ENCODE results near the gene MAN2B2. TPM values are rescaled to one million over a fixed set of nuclear protein-coding genes. Genes with fewer than 3 reads are reported as not detected.

The MAN2B2 gene
- total and polyA plus RNA-seq, 7 experiments from 2014 or later = 10.5 to 56.2 (median 32.3) TPM

DNA sequence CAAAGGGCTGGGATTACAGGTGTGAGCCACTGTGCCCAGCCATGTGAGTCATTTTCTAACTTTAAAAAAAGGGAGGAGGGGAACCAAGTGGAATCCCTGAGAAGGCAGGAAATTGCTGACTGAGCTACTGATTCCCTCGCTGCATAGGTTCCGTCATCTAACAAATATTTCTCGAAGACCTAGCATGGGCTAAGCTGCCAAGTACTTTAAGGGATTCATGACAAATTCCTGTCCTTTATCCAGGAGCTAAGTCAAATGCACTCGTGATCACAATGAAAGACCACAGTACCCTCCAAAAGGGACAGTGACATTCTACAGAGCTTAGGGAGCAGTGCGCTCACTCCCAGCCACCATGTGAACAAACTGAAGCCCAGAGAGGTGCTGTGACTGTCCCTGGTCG is 33.2 kb upstream of the MAN2B2 start:
- H3K27ac ChIP-seq (ENCODE audit: low read depth, low read length) = no peak overlapping the region
- no peaks in the 10 kb centered on the region for H3K4me1 ChIP-seq (ENCODE audit: control insufficient read depth in 2 of 2, insufficient read depth in 2 of 2, low read length in 2 of 2)
- H3K27ac Mint-ChIP-seq = no peak overlapping the region
- peaks cover 0 to 6% (median 0%) of the 10 kb centered on the region in 5 donors for H3K36me3 Mint-ChIP-seq
- no peak overlapping the region for H3K4me3 Mint-ChIP-seq
- peaks cover 0 to 2% (median 0%) of the 10 kb centered on the region in 7 donors for H3K4me1 Mint-ChIP-seq
- POLR2A ChIA-PET = no interaction called here
- CTCF ChIA-PET = no interaction called here
- DNase-seq (no peak), ATAC-seq (no peak)
- H3K9me3 ChIP-seq (ENCODE audit: control insufficient read depth in 2 of 3, low read length in 3 of 3) = peaks cover 0 to 8% (median 0%) of the 10 kb centered on the region in 3 experiments
- intact Hi-C loops (cut with micrococcal nuclease) = loop anchor here in 1 of 2 donors (10.0 kb wide), 2 partner anchors 207 to 323 kb away; no protein-coding TSS in a partner anchor
- peaks cover 0 to 21% (median 8%) of the 10 kb centered on the region in 11 donors for H3K9me3 Mint-ChIP-seq
- H3K27me3 ChIP-seq (ENCODE audit: control insufficient read depth in 2 of 2, insufficient read depth in 2 of 2, low read length in 2 of 2) = no peaks in the 10 kb centered on the region
- H3K36me3 ChIP-seq (ENCODE audit: control insufficient read depth in 2 of 3, insufficient read depth in 3 of 3, low read length in 3 of 3) = no peaks in the 10 kb centered on the region
- H3K27me3 Mint-ChIP-seq = peaks cover 0 to 45% (median 35%) of the 10 kb centered on the region in 5 donors
- H3K4me3 ChIP-seq (ENCODE audit: low read length) = no peak overlapping the region

DNA sequence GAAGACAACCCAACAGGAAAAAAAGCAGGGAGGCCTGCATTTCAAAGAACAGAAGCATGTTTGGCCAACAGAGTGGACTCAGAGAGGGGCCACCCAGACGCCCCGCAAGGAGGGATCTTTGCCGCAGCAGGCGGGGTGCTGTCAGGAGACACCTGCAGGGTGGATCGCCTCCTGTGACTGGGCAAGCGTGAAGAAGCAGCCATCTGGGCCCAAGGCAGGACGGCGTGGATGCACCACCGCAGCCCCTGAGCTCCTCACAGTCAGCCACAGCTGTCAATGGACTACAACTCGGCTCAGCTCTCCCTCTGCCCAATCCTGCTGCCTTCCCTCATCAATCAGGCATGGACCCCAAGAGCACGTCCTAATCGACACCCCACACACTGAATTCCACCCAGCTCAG is 32.0 kb upstream of the MAN2B2 start:
- Histone ChIP-seq H3K27ac (ENCODE audit: low read depth, low read length) (no peak overlapping the region), H3K27me3 (ENCODE audit: control insufficient read depth in 2 of 2, insufficient read depth in 2 of 2, low read length in 2 of 2) (no peaks in the 10 kb centered on the region), H3K9me3 (ENCODE audit: control insufficient read depth in 2 of 3, low read length in 3 of 3) (peaks cover 0 to 8% (median 0%) of the 10 kb centered on the region in 3 experiments), H3K4me3 (ENCODE audit: low read length) (no peak overlapping the region), H3K4me1 (ENCODE audit: control insufficient read depth in 2 of 2, insufficient read depth in 2 of 2, low read length in 2 of 2) (no peaks in the 10 kb centered on the region), H3K36me3 (ENCODE audit: control insufficient read depth in 2 of 3, insufficient read depth in 3 of 3, low read length in 3 of 3) (no peaks in the 10 kb centered on the region)
- H3K27ac Mint-ChIP-seq = no peak overlapping the region
- H3K4me1 Mint-ChIP-seq = peaks cover 0 to 2% (median 0%) of the 10 kb centered on the region in 7 donors
- H3K9me3 Mint-ChIP-seq = peaks cover 0 to 21% (median 8%) of the 10 kb centered on the region in 11 donors
- ChIA-PET CTCF (no interaction called here), POLR2A (interaction anchor here (0.6 to 0.7 kb wide), 2 partner anchors 97 to 854 kb away, joined by 3 read pairs; no protein-coding TSS in a partner anchor)
- intact Hi-C loops (cut with micrococcal nuclease) = loop anchor here in 1 of 2 donors (10.0 kb wide), 2 partner anchors 208 to 322 kb away; no protein-coding TSS in a partner anchor
- H3K27me3 Mint-ChIP-seq = peaks cover 0 to 56% (median 46%) of the 10 kb centered on the region in 5 donors
- ATAC-seq (no peak), DNase-seq (no peak)
- H3K36me3 Mint-ChIP-seq = peaks cover 0 to 6% (median 0%) of the 10 kb centered on the region in 5 donors
- H3K4me3 Mint-ChIP-seq = no peak overlapping the region

DNA sequence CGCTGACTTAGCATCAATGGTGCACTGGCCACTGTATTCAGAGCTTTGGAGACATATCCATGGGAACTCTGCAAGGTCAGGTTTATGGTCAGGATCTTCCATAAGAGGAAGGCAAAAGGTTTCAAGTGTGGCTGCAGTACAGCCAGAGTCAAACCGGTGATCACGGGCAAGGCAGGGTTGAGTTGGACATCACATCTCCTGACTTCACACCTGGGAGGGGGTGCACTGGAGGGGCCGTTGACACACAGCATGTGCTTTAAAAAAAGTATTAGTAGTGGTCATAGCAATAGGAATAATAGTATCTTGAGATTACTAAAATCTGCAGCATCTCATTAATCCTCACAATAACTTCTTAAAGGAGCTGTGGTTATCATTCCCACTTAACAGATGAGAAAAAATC is 28.9 kb upstream of the MAN2B2 start:
- peaks cover 0 to 4% (median 0%) of the 10 kb centered on the region in 7 donors for H3K4me1 Mint-ChIP-seq
- no peak overlapping the region for H3K27ac ChIP-seq (ENCODE audit: low read depth, low read length)
- peaks cover 0 to 3% (median 0%) of the 10 kb centered on the region in 3 experiments for H3K9me3 ChIP-seq (ENCODE audit: control insufficient read depth in 2 of 3, low read length in 3 of 3)
- H3K36me3 ChIP-seq (ENCODE audit: control insufficient read depth in 2 of 3, insufficient read depth in 3 of 3, low read length in 3 of 3) = no peaks in the 10 kb centered on the region
- ATAC-seq (no peak), DNase-seq (no peak)
- no peaks in the 10 kb centered on the region for H3K27me3 ChIP-seq (ENCODE audit: control insufficient read depth in 2 of 2, insufficient read depth in 2 of 2, low read length in 2 of 2)
- H3K9me3 Mint-ChIP-seq = peaks cover 0 to 8% (median 2%) of the 10 kb centered on the region in 11 donors
- CTCF ChIA-PET = no interaction called here
- no peak overlapping the region for H3K4me3 ChIP-seq (ENCODE audit: low read length)
- peaks cover 4 to 72% (median 55%) of the 10 kb centered on the region in 5 donors for H3K27me3 Mint-ChIP-seq
- H3K4me3 Mint-ChIP-seq = no peak overlapping the region
- no peaks in the 10 kb centered on the region for H3K4me1 ChIP-seq (ENCODE audit: control insufficient read depth in 2 of 2, insufficient read depth in 2 of 2, low read length in 2 of 2)
- H3K27ac Mint-ChIP-seq = peak overlapping the region in 1 of 9 donors; percentile 21
- POLR2A ChIA-PET = no interaction called here
- intact Hi-C loops (cut with micrococcal nuclease) = loop anchor here (2.0 to 10.0 kb wide), 4 partner anchors 183 to 319 kb away; no protein-coding TSS in a partner anchor
- peaks cover 0 to 1% (median 0%) of the 10 kb centered on the region in 5 donors for H3K36me3 Mint-ChIP-seq

DNA sequence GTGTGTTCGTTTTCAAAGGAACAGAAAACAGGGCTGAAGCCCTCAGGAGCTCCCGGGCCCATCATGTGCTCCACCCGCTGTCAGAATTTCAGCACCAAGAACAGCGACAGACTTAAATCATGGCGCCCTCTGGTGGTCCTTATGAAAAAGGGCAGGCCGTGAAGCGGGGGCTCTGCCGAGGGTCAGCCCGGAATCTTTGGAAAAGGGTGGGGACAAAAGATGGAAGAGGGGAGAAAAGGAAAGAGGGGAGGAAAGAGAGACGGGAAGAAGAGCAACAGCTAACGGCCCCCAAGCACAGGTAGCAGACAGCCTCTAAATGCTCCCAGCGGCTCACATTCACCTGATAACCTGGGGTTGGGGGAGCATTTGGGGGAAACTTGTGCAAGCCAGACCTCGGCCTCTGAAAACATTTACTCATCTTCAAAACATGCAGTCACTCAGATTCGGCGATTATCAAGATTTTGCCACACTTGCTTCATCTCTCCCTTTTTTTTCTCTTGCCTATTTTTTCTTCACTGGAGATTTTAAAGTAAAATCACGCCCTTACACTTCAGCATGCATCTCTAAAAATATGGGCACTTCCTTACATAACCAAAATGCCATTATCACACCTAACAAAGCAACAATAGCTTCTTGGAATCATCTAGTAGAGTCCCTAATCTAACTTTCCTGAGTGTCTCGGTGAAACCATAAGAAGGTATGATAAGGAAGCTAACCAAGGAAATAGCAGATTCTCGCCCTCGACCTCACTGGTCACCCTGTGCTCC is 28.1 kb upstream of the MAN2B2 start:
- ATAC-seq = peak; percentile 82
- DNase-seq = peak; percentile 13 to 57 (median 36)
- no peak overlapping the region for H3K27ac ChIP-seq (ENCODE audit: low read depth, low read length)
- H3K9me3 ChIP-seq (ENCODE audit: control insufficient read depth in 2 of 3, low read length in 3 of 3) = peaks cover 0 to 10% (median 0%) of the 10 kb centered on the region in 3 experiments
- CTCF ChIA-PET = no interaction called here
- no peaks in the 10 kb centered on the region for H3K27me3 ChIP-seq (ENCODE audit: control insufficient read depth in 2 of 2, insufficient read depth in 2 of 2, low read length in 2 of 2)
- peaks cover 0 to 4% (median 0%) of the 10 kb centered on the region in 7 donors for H3K4me1 Mint-ChIP-seq
- H3K36me3 Mint-ChIP-seq = peaks cover 0 to 9% (median 0%) of the 10 kb centered on the region in 5 donors
- H3K9me3 Mint-ChIP-seq = peaks cover 0 to 15% (median 6%) of the 10 kb centered on the region in 11 donors
- intact Hi-C loops (cut with micrococcal nuclease) = loop anchor here (2.0 to 10.0 kb wide), 4 partner anchors 184 to 318 kb away; no protein-coding TSS in a partner anchor
- H3K27me3 Mint-ChIP-seq = peaks cover 4 to 77% (median 58%) of the 10 kb centered on the region in 5 donors
- no peak overlapping the region for H3K4me3 Mint-ChIP-seq
- no peak overlapping the region for H3K4me3 ChIP-seq (ENCODE audit: low read length)
- POLR2A ChIA-PET = interaction anchor here (1.3 kb wide), 1 partner anchor 118 kb away, joined by 3 read pairs; no protein-coding TSS in a partner anchor
- H3K36me3 ChIP-seq (ENCODE audit: control insufficient read depth in 2 of 3, insufficient read depth in 3 of 3, low read length in 3 of 3) = no peaks in the 10 kb centered on the region
- peak overlapping the region in 1 of 9 donors; percentile 18 for H3K27ac Mint-ChIP-seq
- H3K4me1 ChIP-seq (ENCODE audit: control insufficient read depth in 2 of 2, insufficient read depth in 2 of 2, low read length in 2 of 2) = no peaks in the 10 kb centered on the region

DNA sequence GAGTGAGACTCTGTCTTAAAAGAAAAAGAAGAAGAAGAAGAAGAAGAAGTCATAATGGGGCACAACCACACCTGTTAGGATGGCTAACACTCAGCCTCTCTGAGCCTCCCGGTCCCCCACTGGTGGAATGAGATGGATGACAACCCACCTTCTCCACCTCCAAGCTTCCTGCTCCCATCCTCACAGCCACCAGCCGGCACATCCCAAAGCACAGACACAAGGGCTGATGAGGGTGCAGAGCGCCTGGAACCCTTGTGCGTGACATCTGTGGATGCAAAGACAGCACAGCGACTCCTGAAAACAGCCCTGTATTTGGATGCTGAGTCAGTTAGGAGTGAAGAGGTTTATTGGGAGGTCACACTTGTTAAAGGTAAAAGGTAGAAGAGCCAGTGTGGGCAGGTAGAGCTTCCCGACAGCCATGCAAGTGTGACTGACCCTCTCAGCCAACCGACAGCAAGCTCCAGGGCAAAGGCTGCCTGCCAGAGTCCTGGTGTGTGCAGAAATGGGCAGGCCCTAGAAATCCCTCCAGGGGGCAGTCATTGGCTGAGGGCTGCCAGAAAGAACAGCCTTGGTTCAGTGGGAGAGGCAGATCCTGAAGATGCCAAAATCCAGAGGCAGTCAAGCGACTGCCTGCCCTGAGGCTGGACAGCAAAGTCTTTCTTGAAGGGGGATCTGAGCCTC is 26.6 kb upstream of the MAN2B2 start:
- H3K4me1 ChIP-seq (ENCODE audit: control insufficient read depth in 2 of 2, insufficient read depth in 2 of 2, low read length in 2 of 2) = no peaks in the 10 kb centered on the region
- DNase-seq = no peak
- peaks cover 4 to 85% (median 63%) of the 10 kb centered on the region in 5 donors for H3K27me3 Mint-ChIP-seq
- H3K9me3 Mint-ChIP-seq = peaks cover 0 to 20% (median 9%) of the 10 kb centered on the region in 11 donors
- H3K36me3 Mint-ChIP-seq = peaks cover 0 to 9% (median 0%) of the 10 kb centered on the region in 5 donors
- intact Hi-C loops (cut with micrococcal nuclease) = loop anchor here (5.0 to 10.0 kb wide), 3 partner anchors 214 to 316 kb away; no protein-coding TSS in a partner anchor
- no peak overlapping the region for H3K27ac Mint-ChIP-seq
- H3K27me3 ChIP-seq (ENCODE audit: control insufficient read depth in 2 of 2, insufficient read depth in 2 of 2, low read length in 2 of 2) = no peaks in the 10 kb centered on the region
- H3K36me3 ChIP-seq (ENCODE audit: control insufficient read depth in 2 of 3, insufficient read depth in 3 of 3, low read length in 3 of 3) = no peaks in the 10 kb centered on the region
- ChIA-PET POLR2A (no interaction called here), CTCF (no interaction called here)
- H3K27ac ChIP-seq (ENCODE audit: low read depth, low read length) = no peak overlapping the region
- peaks cover 0 to 4% (median 0%) of the 10 kb centered on the region in 7 donors for H3K4me1 Mint-ChIP-seq
- H3K4me3 ChIP-seq (ENCODE audit: low read length) = no peak overlapping the region
- no peak overlapping the region for H3K4me3 Mint-ChIP-seq
- peaks cover 0 to 10% (median 0%) of the 10 kb centered on the region in 3 experiments for H3K9me3 ChIP-seq (ENCODE audit: control insufficient read depth in 2 of 3, low read length in 3 of 3)
- ATAC-seq = no peak

DNA sequence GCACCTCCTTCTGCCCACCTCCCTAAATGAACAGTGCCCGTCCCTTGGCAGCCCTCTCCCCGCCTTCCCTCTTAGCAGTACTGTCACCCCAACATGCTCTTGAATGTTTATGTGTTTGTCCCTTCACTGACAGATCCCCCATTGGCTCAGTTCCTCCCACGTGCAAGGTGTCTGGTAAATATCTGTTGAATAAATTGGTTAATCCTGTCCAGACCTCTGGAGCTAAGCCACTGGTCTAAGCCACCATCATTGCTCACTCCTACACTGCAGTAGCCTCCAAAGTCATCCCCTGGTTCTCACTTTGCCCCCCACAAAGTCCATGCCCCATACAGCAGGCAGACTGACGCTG is 26.1 kb upstream of the MAN2B2 start:
- no peak overlapping the region for H3K27ac Mint-ChIP-seq
- DNase-seq = no peak
- peaks cover 0 to 9% (median 0%) of the 10 kb centered on the region in 5 donors for H3K36me3 Mint-ChIP-seq
- H3K27ac ChIP-seq (ENCODE audit: low read depth, low read length) = no peak overlapping the region
- H3K4me1 ChIP-seq (ENCODE audit: control insufficient read depth in 2 of 2, insufficient read depth in 2 of 2, low read length in 2 of 2) = no peaks in the 10 kb centered on the region
- no peak for ATAC-seq
- ChIA-PET CTCF (no interaction called here), POLR2A (no interaction called here)
- H3K9me3 Mint-ChIP-seq = peaks cover 0 to 20% (median 9%) of the 10 kb centered on the region in 11 donors
- peaks cover 0 to 4% (median 0%) of the 10 kb centered on the region in 7 donors for H3K4me1 Mint-ChIP-seq
- H3K4me3 Mint-ChIP-seq = no peak overlapping the region
- H3K27me3 ChIP-seq (ENCODE audit: control insufficient read depth in 2 of 2, insufficient read depth in 2 of 2, low read length in 2 of 2) = no peaks in the 10 kb centered on the region
- H3K4me3 ChIP-seq (ENCODE audit: low read length) = no peak overlapping the region
- peaks cover 0 to 10% (median 0%) of the 10 kb centered on the region in 3 experiments for H3K9me3 ChIP-seq (ENCODE audit: control insufficient read depth in 2 of 3, low read length in 3 of 3)
- intact Hi-C loops (cut with micrococcal nuclease) = loop anchor here (5.0 to 10.0 kb wide), 3 partner anchors 214 to 316 kb away; no protein-coding TSS in a partner anchor
- H3K36me3 ChIP-seq (ENCODE audit: control insufficient read depth in 2 of 3, insufficient read depth in 3 of 3, low read length in 3 of 3) = no peaks in the 10 kb centered on the region
- peaks cover 4 to 80% (median 69%) of the 10 kb centered on the region in 5 donors for H3K27me3 Mint-ChIP-seq

All from naive thymus-derived CD4-positive, alpha-beta T cell (primary cell).